ENCODE measurements around the gene GAS2L2. TPM values are rescaled to one million over a fixed set of nuclear protein-coding genes. Genes with fewer than 3 reads are reported as not detected.

Gene GAS2L2
- total RNA-seq, 4 donors from 2014 or later, result not detected

DNA sequence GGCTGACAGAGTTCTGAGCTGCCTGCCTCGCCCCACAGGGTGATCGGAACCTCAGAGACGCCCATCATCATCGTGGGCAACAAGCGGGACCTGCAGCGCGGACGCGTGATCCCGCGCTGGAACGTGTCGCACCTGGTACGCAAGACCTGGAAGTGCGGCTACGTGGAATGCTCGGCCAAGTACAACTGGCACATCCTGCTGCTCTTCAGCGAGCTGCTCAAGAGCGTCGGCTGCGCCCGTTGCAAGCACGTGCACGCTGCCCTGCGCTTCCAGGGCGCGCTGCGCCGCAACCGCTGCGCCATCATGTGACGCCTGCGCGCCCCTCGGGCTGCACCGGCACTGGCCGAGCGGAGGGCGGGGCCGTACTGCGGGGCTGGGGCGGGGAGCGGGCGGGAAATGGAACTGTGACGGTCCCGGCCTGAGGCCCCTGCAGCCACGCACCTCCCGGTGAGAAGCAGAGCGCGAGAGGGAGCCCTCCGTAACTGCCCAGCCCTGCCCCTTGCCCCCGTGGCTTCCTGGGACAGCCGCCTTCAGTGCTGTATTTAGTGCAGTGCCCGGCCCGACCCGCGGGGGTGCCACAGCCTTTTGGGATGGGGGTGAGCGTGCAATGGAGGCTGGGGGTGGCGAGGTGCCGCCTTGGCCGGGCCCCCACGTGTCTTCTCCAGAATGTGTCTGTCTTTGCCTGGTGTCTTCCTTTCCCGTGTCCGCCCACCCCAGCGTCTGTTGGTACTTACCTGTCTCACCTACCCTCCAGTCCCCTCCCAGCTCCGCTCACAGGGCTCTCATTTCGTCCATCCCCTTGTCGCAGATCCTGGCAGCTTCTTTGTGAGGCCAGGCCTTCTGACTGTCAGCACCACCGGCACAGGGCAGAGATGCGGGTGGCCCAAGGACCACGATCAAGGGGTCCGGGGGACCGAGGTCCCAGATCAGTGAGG is 11.8 kb downstream of the GAS2L2 start:
- TF ChIP-seq POLR2A (IDR thresholded peaks at IDR 0.05), result no peak
- TF ChIP-seq CTCF (IDR thresholded peaks at IDR 0.05), result no peak
- WGBS, 2 donors, result 6 to 16% methylated on average over 42 to 48 of the region's 73 CpGs
- H3K27ac ChIP-seq, result no peak overlapping the region
- intact Hi-C loops (cut with DNase I), result no loop called here
- H3K9me3 ChIP-seq, result no peaks in the 10 kb centered on the region
- H3K4me3 ChIP-seq (replicated peaks in 1 of 3), result no peak overlapping the region
- DNase-seq, result peak; percentile 52 to 68
- no peaks in the 10 kb centered on the region for H3K36me3 ChIP-seq
- peaks cover 6% of the 10 kb centered on the region for H3K27me3 ChIP-seq
- H3K4me1 ChIP-seq, result peaks cover under 1 to 9% of the 10 kb centered on the region in 2 donors

DNA sequence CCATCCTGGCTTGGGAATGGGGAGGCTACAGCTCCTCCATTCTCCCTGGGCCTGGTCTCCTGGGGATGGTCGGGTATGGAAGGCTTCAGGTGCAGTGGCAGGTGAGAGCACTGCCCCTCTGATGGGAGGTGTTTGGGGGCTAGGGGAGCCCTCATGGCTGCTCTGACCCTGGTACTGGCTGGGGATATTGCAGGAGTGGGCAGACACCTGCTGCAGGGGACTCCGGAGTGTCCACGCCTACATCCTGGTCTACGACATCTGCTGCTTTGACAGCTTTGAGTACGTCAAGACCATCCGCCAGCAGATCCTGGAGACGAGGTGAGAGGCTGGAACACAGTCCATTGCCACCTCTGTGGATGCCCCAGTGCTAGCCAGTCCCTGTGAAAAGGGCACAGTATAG is 12.8 kb downstream of the GAS2L2 start:
- Histone ChIP-seq H3K27ac (no peak overlapping the region), H3K4me1 (peaks cover 9 to 17% of the 10 kb centered on the region in 2 donors), H3K9me3 (no peaks in the 10 kb centered on the region), H3K4me3 (replicated peaks in 1 of 3) (no peak overlapping the region), H3K36me3 (no peaks in the 10 kb centered on the region), H3K27me3 (peaks cover 6% of the 10 kb centered on the region)
- TF ChIP-seq CTCF (IDR thresholded peaks at IDR 0.05) (no peak), POLR2A (IDR thresholded peaks at IDR 0.05) (no peak)
- no peak for DNase-seq
- intact Hi-C loops (cut with DNase I), result no loop called here
- 94 to 95% methylated on average over 6 to 7 of the region's 7 CpGs for WGBS, 2 donors

- intact Hi-C loops (cut with DNase I), result no loop called here
- peaks cover 14 to 22% of the 10 kb centered on the region in 2 donors for H3K4me1 ChIP-seq
- H3K27me3 ChIP-seq, result peaks cover 6% of the 10 kb centered on the region
- no peaks in the 10 kb centered on the region for H3K9me3 ChIP-seq
- no peak overlapping the region for H3K4me3 ChIP-seq (replicated peaks in 1 of 3)
- DNase-seq, result no peak
- no peak for TF ChIP-seq POLR2A (IDR thresholded peaks at IDR 0.05)
- no peak for TF ChIP-seq CTCF (IDR thresholded peaks at IDR 0.05)
- H3K27ac ChIP-seq, result no peak overlapping the region
- 86 to 90% methylated on average over 5 of the region's 5 CpGs for WGBS, 2 donors
- no peaks in the 10 kb centered on the region for H3K36me3 ChIP-seq
These were observed 14.4 kb downstream of the GAS2L2 start for GRCh38 chr17:35738519-35739133.

DNA sequence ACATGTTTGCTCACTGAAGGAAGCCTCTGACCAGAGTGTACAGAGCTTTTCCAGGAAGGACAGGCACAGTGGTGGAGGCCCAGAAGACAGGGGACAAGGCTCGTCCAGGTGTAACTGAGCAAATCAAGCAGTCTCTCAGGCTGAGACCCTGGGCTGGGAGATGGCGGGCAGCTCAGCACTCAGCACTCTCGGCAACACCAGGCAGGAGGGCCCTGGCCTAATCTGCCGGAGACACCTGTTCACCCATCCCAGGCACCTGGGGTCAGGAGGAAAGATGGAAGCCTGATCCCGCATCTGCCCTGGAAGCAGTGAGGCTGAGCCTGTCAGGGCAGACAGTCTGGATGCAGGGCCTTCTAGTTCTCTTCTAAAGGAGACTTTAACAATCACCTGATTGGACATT is 16.8 kb downstream of the GAS2L2 start:
- peaks cover 4% of the 10 kb centered on the region for H3K27me3 ChIP-seq
- H3K4me3 ChIP-seq (replicated peaks in 1 of 3), result no peak overlapping the region
- no peaks in the 10 kb centered on the region for H3K36me3 ChIP-seq
- peaks cover 19 to 24% of the 10 kb centered on the region in 2 donors for H3K4me1 ChIP-seq
- DNase-seq, result no peak
- peak overlapping the region in 2 of 3 donors; percentile 7 to 76 for H3K27ac ChIP-seq
- intact Hi-C loops (cut with DNase I), result no loop called here
- 92 to 97% methylated on average over 5 of the region's 5 CpGs for WGBS, 2 donors
- TF ChIP-seq POLR2A (IDR thresholded peaks at IDR 0.05) (no peak), CTCF (IDR thresholded peaks at IDR 0.05) (no peak)
- no peaks in the 10 kb centered on the region for H3K9me3 ChIP-seq

Measured in thyroid gland (tissue), 4 donors.